Measurements from ENCODE around the gene KMT2A. TPM values are rescaled to one million over a fixed set of nuclear protein-coding genes. Genes with fewer than 3 reads are reported as not detected.
"Not testable (repeated sequence)": the region's sequence is repeated elsewhere in the genome, so short reads cannot be mapped to it uniquely, and the experiment has no call there.

The KMT2A gene
- total and polyA plus RNA-seq, 2 donors (not counting 3 experiments of a cell fraction or from before 2014, with no cell fraction given), result 23.5 to 63.9 TPM

DNA sequence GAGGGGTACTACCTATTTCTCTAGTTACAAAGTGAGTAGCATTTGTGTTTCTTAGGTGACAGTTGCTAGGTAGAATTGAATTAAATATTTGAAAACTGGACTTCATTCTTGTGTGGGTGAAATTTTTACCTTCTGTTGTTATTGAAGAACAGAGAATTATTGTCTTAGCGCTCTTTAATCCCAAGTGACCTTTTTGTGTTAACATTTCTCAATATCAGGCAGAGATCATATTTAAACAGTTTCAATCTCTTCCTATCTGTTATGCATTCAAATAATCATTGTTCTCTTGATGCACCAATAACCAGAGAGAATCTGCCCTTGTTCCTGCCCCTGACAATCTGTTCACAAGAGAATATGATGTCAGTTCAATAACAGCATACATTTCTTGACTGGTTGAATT, 14.2 kb downstream of the KMT2A start:
- no peak overlapping the region for H3K27ac ChIP-seq (ENCODE audit: insufficient read depth, low read depth, low read length)
- no peaks in the 10 kb centered on the region for H3K36me3 ChIP-seq (ENCODE audit: control insufficient read depth in 2 of 2, extremely low read depth in 1 of 2, insufficient read depth in 2 of 2, low read length in 2 of 2)
- FAIRE-seq (no peak), DNase-seq (ENCODE audit: low read depth, low spot score) (no peak)
- intact Hi-C loops (cut with micrococcal nuclease), result no loop called here
- CTCF ChIA-PET, result interaction anchor here (0.6 to 2.8 kb wide), 3 partner anchors 11 to 646 kb away, joined by 3 to 8 read pairs (median 3); no protein-coding TSS in a partner anchor
- no peak overlapping the region for H2AFZ ChIP-seq (ENCODE audit: low read depth, low read length)
- H4K20me1 ChIP-seq (replicated peaks; ENCODE audit: control insufficient read depth, extremely low read depth, insufficient read depth, low read length), result peaks cover 10% of the 10 kb centered on the region
- POLR2A ChIA-PET, result no interaction called here
- H3K27me3 ChIP-seq (ENCODE audit: control insufficient read depth in 2 of 2, insufficient read depth in 2 of 2, low read length in 2 of 2), result no peaks in the 10 kb centered on the region
- no peaks in the 10 kb centered on the region for H3K9me1 ChIP-seq (replicated peaks; ENCODE audit: control insufficient read depth, extremely low read depth, insufficient read depth, low read length)
- TF ChIP-seq EZH2 (IDR thresholded peaks at IDR 0.05; ENCODE audit: borderline replicate concordance, low read depth, low read length, severe bottlenecking), result no peak
- no peak for TF ChIP-seq POLR2A (IDR thresholded peaks at IDR 0.05; ENCODE audit: low read depth, low read length)
- H3K4me3 ChIP-seq (replicated peaks in 1 of 3; ENCODE audit: insufficient read depth in 1 of 3, low read depth in 1 of 3, low read length in 3 of 3), result no peak overlapping the region
- no TSS peak for BruUV-seq (replicated peaks)
- no peak overlapping the region for H3K9ac ChIP-seq (replicated peaks; ENCODE audit: extremely low read depth, insufficient read depth, low read length)
- H3K79me2 ChIP-seq (ENCODE audit: control insufficient read depth, insufficient read depth, low read length), result peaks cover 71% of the 10 kb centered on the region
- H3K9me3 ChIP-seq (replicated peaks; ENCODE audit: control insufficient read depth, insufficient read depth, low read length), result no peaks in the 10 kb centered on the region
- peaks cover 4% of the 10 kb centered on the region for H3K4me1 ChIP-seq (ENCODE audit: control insufficient read depth, extremely low read depth, insufficient read depth, low read length)
- H3K4me2 ChIP-seq (ENCODE audit: insufficient read depth, low read length), result no peak overlapping the region
- dilution Hi-C loops (cut with MboI; ENCODE audit: extremely low pct_ligation_motif_present, low sequenced_read_pairs), result no loop called here

DNA sequence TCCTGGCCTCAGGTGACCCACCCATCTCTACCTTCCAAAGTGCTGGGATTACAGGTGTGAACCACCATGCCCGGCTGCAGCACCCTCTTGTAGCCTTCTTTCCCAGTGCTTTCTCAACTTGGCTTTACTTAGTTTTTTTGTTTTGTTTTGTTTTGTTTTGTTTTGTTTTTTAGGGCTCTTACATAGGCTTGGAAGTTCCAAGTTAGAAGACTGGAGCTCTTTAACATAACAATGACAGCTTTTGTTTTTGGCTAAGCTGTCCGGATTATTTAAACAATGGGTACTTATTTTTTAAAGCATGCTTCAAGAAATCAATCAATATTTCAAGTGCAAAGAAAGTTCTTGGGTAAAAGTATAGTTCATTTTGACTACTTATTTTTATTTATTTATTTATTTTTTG, 25.9 kb downstream of the KMT2A start:
- H3K27ac ChIP-seq (ENCODE audit: insufficient read depth, low read depth, low read length), result no peak overlapping the region
- no peak overlapping the region for H3K4me3 ChIP-seq (replicated peaks in 1 of 3; ENCODE audit: insufficient read depth in 1 of 3, low read depth in 1 of 3, low read length in 3 of 3)
- no peaks in the 10 kb centered on the region for H3K36me3 ChIP-seq (ENCODE audit: control insufficient read depth in 2 of 2, extremely low read depth in 1 of 2, insufficient read depth in 2 of 2, low read length in 2 of 2)
- intact Hi-C loops (cut with micrococcal nuclease), result no loop called here
- no peak overlapping the region for H3K4me2 ChIP-seq (ENCODE audit: insufficient read depth, low read length)
- H2AFZ ChIP-seq (ENCODE audit: low read depth, low read length), result no peak overlapping the region
- no peaks in the 10 kb centered on the region for H3K27me3 ChIP-seq (ENCODE audit: control insufficient read depth in 2 of 2, insufficient read depth in 2 of 2, low read length in 2 of 2)
- dilution Hi-C loops (cut with MboI; ENCODE audit: extremely low pct_ligation_motif_present, low sequenced_read_pairs), result no loop called here
- H3K79me2 ChIP-seq (ENCODE audit: control insufficient read depth, insufficient read depth, low read length), result peaks cover 40% of the 10 kb centered on the region
- ChIA-PET CTCF (interaction anchor here (1.5 kb wide), 1 partner anchor 9 kb away, joined by 5 read pairs; no protein-coding TSS in a partner anchor), POLR2A (no interaction called here)
- H4K20me1 ChIP-seq (replicated peaks; ENCODE audit: control insufficient read depth, extremely low read depth, insufficient read depth, low read length), result no peaks in the 10 kb centered on the region
- FAIRE-seq (no peak), DNase-seq (ENCODE audit: low read depth, low spot score) (no peak)
- no peaks in the 10 kb centered on the region for H3K4me1 ChIP-seq (ENCODE audit: control insufficient read depth, extremely low read depth, insufficient read depth, low read length)
- no peak for TF ChIP-seq EZH2 (IDR thresholded peaks at IDR 0.05; ENCODE audit: borderline replicate concordance, low read depth, low read length, severe bottlenecking)
- TF ChIP-seq, protein P1, sequence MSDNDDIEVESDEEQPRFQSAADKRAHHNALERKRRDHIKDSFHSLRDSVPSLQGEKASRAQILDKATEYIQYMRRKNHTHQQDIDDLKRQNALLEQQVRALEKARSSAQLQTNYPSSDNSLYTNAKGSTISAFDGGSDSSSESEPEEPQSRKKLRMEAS (IDR thresholded peaks at IDR 0.05; ENCODE audit: insufficient read depth, insufficient read length), result no peak
- TF ChIP-seq POLR2A (IDR thresholded peaks at IDR 0.05; ENCODE audit: low read depth, low read length), result no peak
- TF ChIP-seq, protein P2, sequence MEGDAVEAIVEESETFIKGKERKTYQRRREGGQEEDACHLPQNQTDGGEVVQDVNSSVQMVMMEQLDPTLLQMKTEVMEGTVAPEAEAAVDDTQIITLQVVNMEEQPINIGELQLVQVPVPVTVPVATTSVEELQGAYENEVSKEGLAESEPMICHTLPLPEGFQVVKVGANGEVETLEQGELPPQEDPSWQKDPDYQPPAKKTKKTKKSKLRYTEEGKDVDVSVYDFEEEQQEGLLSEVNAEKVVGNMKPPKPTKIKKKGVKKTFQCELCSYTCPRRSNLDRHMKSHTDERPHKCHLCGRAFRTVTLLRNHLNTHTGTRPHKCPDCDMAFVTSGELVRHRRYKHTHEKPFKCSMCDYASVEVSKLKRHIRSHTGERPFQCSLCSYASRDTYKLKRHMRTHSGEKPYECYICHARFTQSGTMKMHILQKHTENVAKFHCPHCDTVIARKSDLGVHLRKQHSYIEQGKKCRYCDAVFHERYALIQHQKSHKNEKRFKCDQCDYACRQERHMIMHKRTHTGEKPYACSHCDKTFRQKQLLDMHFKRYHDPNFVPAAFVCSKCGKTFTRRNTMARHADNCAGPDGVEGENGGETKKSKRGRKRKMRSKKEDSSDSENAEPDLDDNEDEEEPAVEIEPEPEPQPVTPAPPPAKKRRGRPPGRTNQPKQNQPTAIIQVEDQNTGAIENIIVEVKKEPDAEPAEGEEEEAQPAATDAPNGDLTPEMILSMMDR (IDR thresholded peaks at IDR 0.05; ENCODE audit: extremely low read depth in 1 of 2, insufficient read depth in 1 of 2, low read depth in 1 of 2, low read length in 2 of 2), result no peak
- no peak for TF ChIP-seq GATA2 (IDR thresholded peaks at IDR 0.05; ENCODE audit: insufficient read depth, insufficient read length, low read depth, low read length)
- TF ChIP-seq MYC (IDR thresholded peaks at IDR 0.05; ENCODE audit: low read depth, low read length), result no peak
- no peak for TF ChIP-seq FOS (IDR thresholded peaks at IDR 0.05; ENCODE audit: borderline replicate concordance, insufficient read depth, low read length)
- TF ChIP-seq POLR2AphosphoS5 (IDR thresholded peaks at IDR 0.05; ENCODE audit: insufficient read depth, low read depth, low read length), result no peak
- H3K9ac ChIP-seq (replicated peaks; ENCODE audit: extremely low read depth, insufficient read depth, low read length), result no peak overlapping the region
- H3K9me1 ChIP-seq (replicated peaks; ENCODE audit: control insufficient read depth, extremely low read depth, insufficient read depth, low read length), result peaks cover 3% of the 10 kb centered on the region
- H3K9me3 ChIP-seq (replicated peaks; ENCODE audit: control insufficient read depth, insufficient read depth, low read length), result no peaks in the 10 kb centered on the region
- BruUV-seq (replicated peaks), result no TSS peak

DNA sequence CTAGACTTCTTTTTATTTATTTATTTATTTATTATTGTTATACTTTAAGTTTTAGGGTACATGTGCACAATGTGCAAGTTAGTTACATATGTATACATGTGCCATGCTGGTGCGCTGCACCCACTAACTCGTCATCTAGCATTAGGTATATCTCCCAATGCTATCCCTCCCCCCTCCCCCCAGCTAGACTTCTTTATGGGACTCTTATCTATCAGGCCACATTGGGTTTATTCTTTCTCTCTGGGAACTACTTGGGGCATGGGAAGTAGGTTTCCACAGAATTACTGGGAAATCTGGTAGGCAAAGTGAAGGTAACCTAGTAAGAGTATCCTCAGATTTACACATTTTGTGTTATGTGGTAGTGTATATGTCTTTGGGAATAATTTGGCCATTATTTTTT, 32.7 kb downstream of the KMT2A start:
- H3K9me1 ChIP-seq (replicated peaks; ENCODE audit: control insufficient read depth, extremely low read depth, insufficient read depth, low read length); FAIRE-seq; intact Hi-C loops (cut with micrococcal nuclease); H3K9ac ChIP-seq (replicated peaks; ENCODE audit: extremely low read depth, insufficient read depth, low read length); H3K4me3 ChIP-seq (replicated peaks in 1 of 3; ENCODE audit: insufficient read depth in 1 of 3, low read depth in 1 of 3, low read length in 3 of 3); dilution Hi-C loops (cut with MboI; ENCODE audit: extremely low pct_ligation_motif_present, low sequenced_read_pairs); H3K4me2 ChIP-seq (ENCODE audit: insufficient read depth, low read length); BruUV-seq (replicated peaks); H2AFZ ChIP-seq (ENCODE audit: low read depth, low read length); H3K9me3 ChIP-seq (replicated peaks; ENCODE audit: control insufficient read depth, insufficient read depth, low read length); H3K27ac ChIP-seq (ENCODE audit: insufficient read depth, low read depth, low read length); H3K27me3 ChIP-seq (ENCODE audit: control insufficient read depth in 2 of 2, insufficient read depth in 2 of 2, low read length in 2 of 2); H4K20me1 ChIP-seq (replicated peaks; ENCODE audit: control insufficient read depth, extremely low read depth, insufficient read depth, low read length); DNase-seq (ENCODE audit: low read depth, low spot score); H3K4me1 ChIP-seq (ENCODE audit: control insufficient read depth, extremely low read depth, insufficient read depth, low read length): not testable (repeated sequence)
- ChIA-PET CTCF (interaction anchor here (0.5 kb wide), 1 partner anchor 13 kb away, joined by 3 read pairs; no protein-coding TSS in a partner anchor), POLR2A (interaction anchor here (0.5 kb wide), 1 partner anchor 115 kb away, joined by 4 read pairs; no protein-coding TSS in a partner anchor)
- H3K79me2 ChIP-seq (ENCODE audit: control insufficient read depth, insufficient read depth, low read length), result peaks cover 12% of the 10 kb centered on the region
- H3K36me3 ChIP-seq (ENCODE audit: control insufficient read depth in 2 of 2, extremely low read depth in 1 of 2, insufficient read depth in 2 of 2, low read length in 2 of 2), result peaks cover 9 to 10% of the 10 kb centered on the region in 2 experiments
